ENCODE data around the gene DNAJA3.

DNA sequence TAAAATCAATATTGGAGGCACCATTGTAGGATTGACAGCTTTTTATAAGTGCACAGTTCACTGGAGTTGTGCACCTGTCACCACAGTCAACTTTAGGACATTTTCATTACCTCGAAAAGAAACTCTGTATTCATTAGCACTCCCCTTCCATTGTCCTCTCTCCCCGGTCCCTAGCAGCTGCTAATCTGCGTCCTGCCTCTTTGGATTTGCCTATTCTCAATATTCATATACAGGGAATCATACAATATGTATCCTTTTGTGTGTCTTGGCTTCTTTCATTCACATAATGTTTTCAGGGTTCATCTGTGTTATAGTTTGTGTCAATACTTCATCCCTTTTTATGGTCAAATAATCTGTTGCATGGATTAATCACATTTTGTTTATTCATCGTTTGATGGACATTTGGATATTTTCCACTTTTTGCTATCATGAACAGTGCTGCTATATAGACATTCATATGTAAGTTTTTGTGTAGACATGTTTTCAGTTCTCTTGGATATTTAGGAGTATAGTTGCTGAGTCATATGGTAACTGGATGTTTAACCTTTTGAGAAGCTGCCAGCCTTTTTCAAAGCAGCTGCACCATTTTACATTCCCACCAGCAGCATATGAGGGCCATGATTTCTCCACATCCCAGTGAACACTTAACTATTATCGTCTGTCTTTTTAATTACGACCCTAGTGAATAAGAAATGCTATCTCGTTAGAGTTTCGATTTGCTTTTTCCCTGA, 9.8 kb downstream of the DNAJA3 start:
- no peak for TF ChIP-seq CEBPB (tag; IDR thresholded peaks at IDR 0.05)
- TF ChIP-seq, protein P1, sequence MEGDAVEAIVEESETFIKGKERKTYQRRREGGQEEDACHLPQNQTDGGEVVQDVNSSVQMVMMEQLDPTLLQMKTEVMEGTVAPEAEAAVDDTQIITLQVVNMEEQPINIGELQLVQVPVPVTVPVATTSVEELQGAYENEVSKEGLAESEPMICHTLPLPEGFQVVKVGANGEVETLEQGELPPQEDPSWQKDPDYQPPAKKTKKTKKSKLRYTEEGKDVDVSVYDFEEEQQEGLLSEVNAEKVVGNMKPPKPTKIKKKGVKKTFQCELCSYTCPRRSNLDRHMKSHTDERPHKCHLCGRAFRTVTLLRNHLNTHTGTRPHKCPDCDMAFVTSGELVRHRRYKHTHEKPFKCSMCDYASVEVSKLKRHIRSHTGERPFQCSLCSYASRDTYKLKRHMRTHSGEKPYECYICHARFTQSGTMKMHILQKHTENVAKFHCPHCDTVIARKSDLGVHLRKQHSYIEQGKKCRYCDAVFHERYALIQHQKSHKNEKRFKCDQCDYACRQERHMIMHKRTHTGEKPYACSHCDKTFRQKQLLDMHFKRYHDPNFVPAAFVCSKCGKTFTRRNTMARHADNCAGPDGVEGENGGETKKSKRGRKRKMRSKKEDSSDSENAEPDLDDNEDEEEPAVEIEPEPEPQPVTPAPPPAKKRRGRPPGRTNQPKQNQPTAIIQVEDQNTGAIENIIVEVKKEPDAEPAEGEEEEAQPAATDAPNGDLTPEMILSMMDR (IDR thresholded peaks at IDR 0.05 in 2 of 3, conservative IDR thresholded peaks at IDR 0.05 in 1 of 3; ENCODE audit: insufficient read depth in 2 of 3, low read depth in 1 of 3, low read length in 3 of 3): no peak
